HL-60/S4 (cell line): ENCODE results near the gene RASD1.

Experiments
- in situ Hi-C: fragments of 300-500 bp; cut with MboI; formaldehyde crosslinking; loops from 2 replicates; pipeline ENCODE4 v1.14.3; 2022; ENCODE audit warnings: low sequenced_read_pairs

The RASD1 gene

GRCh38 chr17:17527534-17527933 lies 31.3 kb upstream of the RASD1 start:
- in situ Hi-C loops: no loop called here

- in situ Hi-C loops: no loop called here
These were observed 30.2 kb upstream of the RASD1 start for GRCh38 chr17:17526369-17526768.

- in situ Hi-C loops: no loop called here
These were observed 29.8 kb upstream of the RASD1 start for GRCh38 chr17:17525956-17526355.

GRCh38 chr17:17525311-17525710 lies 29.1 kb upstream of the RASD1 start:
- in situ Hi-C loops: no loop called here

- in situ Hi-C loops: no loop called here
These were observed 27.7 kb upstream of the RASD1 start for GRCh38 chr17:17523731-17524490.

GRCh38 chr17:17523001-17523730 lies 27.0 kb upstream of the RASD1 start:
- in situ Hi-C loops: no loop called here

GRCh38 chr17:17520599-17521232 lies 24.5 kb upstream of the RASD1 start:
- in situ Hi-C loops: no loop called here

GRCh38 chr17:17519886-17520285 lies 23.7 kb upstream of the RASD1 start:
- in situ Hi-C loops: no loop called here

GRCh38 chr17:17518951-17519350 lies 22.8 kb upstream of the RASD1 start:
- in situ Hi-C loops: no loop called here

GRCh38 chr17:17518014-17518413 lies 21.8 kb upstream of the RASD1 start:
- in situ Hi-C loops: no loop called here

GRCh38 chr17:17516941-17517720 lies 20.9 kb upstream of the RASD1 start:
- in situ Hi-C loops: no loop called here

- in situ Hi-C loops: no loop called here
These were observed 20.0 kb upstream of the RASD1 start for GRCh38 chr17:17515934-17516930.

- in situ Hi-C loops: no loop called here
These were observed 19.1 kb upstream of the RASD1 start for GRCh38 chr17:17514993-17515933.

GRCh38 chr17:17514361-17514992 lies 18.3 kb upstream of the RASD1 start:
- in situ Hi-C loops: no loop called here

- in situ Hi-C loops: no loop called here
These were observed 17.4 kb upstream of the RASD1 start for GRCh38 chr17:17513626-17514025.

GRCh38 chr17:17512866-17513265 lies 16.7 kb upstream of the RASD1 start:
- in situ Hi-C loops: no loop called here

- in situ Hi-C loops: no loop called here
These were observed 16.0 kb upstream of the RASD1 start for GRCh38 chr17:17511881-17512858.
